ENCODE data around the gene ALKBH3. TPM values are rescaled to one million over a fixed set of nuclear protein-coding genes. Genes with fewer than 3 reads are reported as not detected.
A peak's percentile ranks its signal among the peaks of the same experiment; 100 is the strongest.

ALKBH3 gene
- total RNA-seq, 3 donors from 2014 or later (not counting 1 experiment from before 2014, with no cell fraction given): 24.3 to 30.8 (median 29.6) TPM

GRCh38 chr11:43868852-43869567, 11.6 kb upstream of the ALKBH3 start:
- Histone ChIP-seq H3K27me3 (ENCODE audit: control insufficient read depth, insufficient read depth, low read length) (no peaks in the 10 kb centered on the region), H3K27ac (ENCODE audit: low read length) (peak overlapping the region; percentile 84), H3K9me3 (ENCODE audit: control insufficient read depth, insufficient read depth, low read length) (no peaks in the 10 kb centered on the region), H3K4me3 (ENCODE audit: low read length) (no peak overlapping the region), H3K4me1 (ENCODE audit: control insufficient read depth, insufficient read depth, low read length) (peaks cover 16% of the 10 kb centered on the region), H3K36me3 (ENCODE audit: control insufficient read depth, insufficient read depth, low read length) (no peaks in the 10 kb centered on the region)
- TF ChIP-seq, protein P1, sequence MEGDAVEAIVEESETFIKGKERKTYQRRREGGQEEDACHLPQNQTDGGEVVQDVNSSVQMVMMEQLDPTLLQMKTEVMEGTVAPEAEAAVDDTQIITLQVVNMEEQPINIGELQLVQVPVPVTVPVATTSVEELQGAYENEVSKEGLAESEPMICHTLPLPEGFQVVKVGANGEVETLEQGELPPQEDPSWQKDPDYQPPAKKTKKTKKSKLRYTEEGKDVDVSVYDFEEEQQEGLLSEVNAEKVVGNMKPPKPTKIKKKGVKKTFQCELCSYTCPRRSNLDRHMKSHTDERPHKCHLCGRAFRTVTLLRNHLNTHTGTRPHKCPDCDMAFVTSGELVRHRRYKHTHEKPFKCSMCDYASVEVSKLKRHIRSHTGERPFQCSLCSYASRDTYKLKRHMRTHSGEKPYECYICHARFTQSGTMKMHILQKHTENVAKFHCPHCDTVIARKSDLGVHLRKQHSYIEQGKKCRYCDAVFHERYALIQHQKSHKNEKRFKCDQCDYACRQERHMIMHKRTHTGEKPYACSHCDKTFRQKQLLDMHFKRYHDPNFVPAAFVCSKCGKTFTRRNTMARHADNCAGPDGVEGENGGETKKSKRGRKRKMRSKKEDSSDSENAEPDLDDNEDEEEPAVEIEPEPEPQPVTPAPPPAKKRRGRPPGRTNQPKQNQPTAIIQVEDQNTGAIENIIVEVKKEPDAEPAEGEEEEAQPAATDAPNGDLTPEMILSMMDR (IDR thresholded peaks at IDR 0.05): no peak
- DNase-seq (peak; percentile 25 to 77), ATAC-seq (peak; percentile 89 to 98 (median 96))
- Mint-ChIP-seq H3K4me3 (peak overlapping the region; percentile 43), H3K36me3 (no peaks in the 10 kb centered on the region), H3K4me1 (peaks cover 28 to 29% of the 10 kb centered on the region in 2 donors), H3K27ac (peak overlapping the region; percentile 73 to 86), H3K27me3 (ENCODE audit: low read depth in 2 of 2) (peaks cover 9 to 14% of the 10 kb centered on the region in 2 donors), H3K9me3 (no peaks in the 10 kb centered on the region)
- WGBS (ENCODE audit: insufficient coverage): under 1% methylated on average over 5 of the region's 5 CpGs
- intact Hi-C loops (cut with micrococcal nuclease): loop anchor here (1.0 to 5.0 kb wide), 3 partner anchors 11 to 557 kb away; partner anchors contain the start of genes ALKBH3, API5 and HSD17B12

DNA sequence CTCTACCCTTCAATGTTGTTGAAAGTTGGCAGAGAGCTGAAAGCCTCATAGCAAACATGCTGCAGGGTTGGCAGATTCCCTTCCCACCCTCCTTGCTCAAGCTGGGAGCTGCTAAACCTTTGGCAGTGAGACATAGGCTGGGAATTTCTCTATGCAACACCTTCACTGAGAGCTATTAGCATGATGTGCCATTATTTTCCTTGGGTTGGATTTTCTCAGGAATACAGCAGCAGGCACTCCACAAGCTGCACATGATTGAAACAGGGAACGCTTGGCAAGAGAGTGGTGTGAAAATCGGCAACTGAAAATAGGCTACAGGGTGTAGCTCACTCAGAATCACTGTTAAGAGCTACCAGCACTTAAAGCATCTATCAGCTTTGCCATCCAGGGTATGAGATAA, 9.6 kb upstream of the ALKBH3 start:
- DNase-seq (no peak), ATAC-seq (no peak)
- TF ChIP-seq, protein P1 (IDR thresholded peaks at IDR 0.05): no peak
- Histone ChIP-seq H3K27ac (ENCODE audit: low read length) (no peak overlapping the region), H3K27me3 (ENCODE audit: control insufficient read depth, insufficient read depth, low read length) (no peaks in the 10 kb centered on the region), H3K4me3 (ENCODE audit: low read length) (no peak overlapping the region), H3K36me3 (ENCODE audit: control insufficient read depth, insufficient read depth, low read length) (no peaks in the 10 kb centered on the region), H3K4me1 (ENCODE audit: control insufficient read depth, insufficient read depth, low read length) (peaks cover 16% of the 10 kb centered on the region), H3K9me3 (ENCODE audit: control insufficient read depth, insufficient read depth, low read length) (no peaks in the 10 kb centered on the region)
- Mint-ChIP-seq H3K27ac (no peak overlapping the region), H3K36me3 (no peaks in the 10 kb centered on the region), H3K9me3 (no peaks in the 10 kb centered on the region), H3K4me3 (no peak overlapping the region), H3K27me3 (ENCODE audit: low read depth in 2 of 2) (peaks cover 11 to 12% of the 10 kb centered on the region in 2 donors), H3K4me1 (peaks cover 28 to 29% of the 10 kb centered on the region in 2 donors)
- intact Hi-C loops (cut with micrococcal nuclease): no loop called here
- WGBS (ENCODE audit: insufficient coverage): 92% methylated on average over 2 of the region's 2 CpGs

DNA sequence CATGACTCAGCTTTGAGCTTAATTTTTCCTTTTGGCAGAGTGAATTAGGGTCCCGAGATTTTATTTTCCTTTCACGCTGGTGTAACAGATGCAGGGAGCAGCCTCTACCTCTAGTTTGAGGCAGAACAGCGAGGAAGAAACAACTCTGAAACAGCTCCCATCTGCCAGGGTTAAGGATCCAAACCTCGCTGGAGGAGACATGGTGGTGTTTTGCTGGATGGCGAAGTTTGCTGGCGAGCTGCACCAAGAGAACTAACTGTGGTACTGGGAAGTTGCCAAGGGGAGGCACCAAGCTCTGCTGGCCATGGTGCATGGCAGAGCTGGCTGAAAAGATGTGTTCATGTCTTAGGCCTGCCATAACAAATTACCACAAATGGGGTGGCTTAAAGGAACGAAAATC, 7.6 kb upstream of the ALKBH3 start:
- Histone ChIP-seq H3K4me3 (ENCODE audit: low read length) (no peak overlapping the region), H3K4me1 (ENCODE audit: control insufficient read depth, insufficient read depth, low read length) (peaks cover 15% of the 10 kb centered on the region), H3K36me3 (ENCODE audit: control insufficient read depth, insufficient read depth, low read length) (no peaks in the 10 kb centered on the region), H3K27ac (ENCODE audit: low read length) (no peak overlapping the region), H3K27me3 (ENCODE audit: control insufficient read depth, insufficient read depth, low read length) (peaks cover 4% of the 10 kb centered on the region), H3K9me3 (ENCODE audit: control insufficient read depth, insufficient read depth, low read length) (no peaks in the 10 kb centered on the region)
- H3K27ac Mint-ChIP-seq: no peak overlapping the region
- 86% methylated on average over 7 of the region's 7 CpGs for WGBS (ENCODE audit: insufficient coverage)
- H3K27me3 Mint-ChIP-seq (ENCODE audit: low read depth in 2 of 2): peaks cover 11 to 18% of the 10 kb centered on the region in 2 donors
- intact Hi-C loops (cut with micrococcal nuclease): no loop called here
- H3K4me3 Mint-ChIP-seq: no peak overlapping the region
- no peak for ATAC-seq
- no peaks in the 10 kb centered on the region for H3K9me3 Mint-ChIP-seq
- no peaks in the 10 kb centered on the region for H3K36me3 Mint-ChIP-seq
- TF ChIP-seq, protein P1 (IDR thresholded peaks at IDR 0.05): no peak
- H3K4me1 Mint-ChIP-seq: peaks cover 23% of the 10 kb centered on the region in 2 donors
- no peak for DNase-seq
